GM19395 (cell line): ENCODE data around the gene CD200.
A peak's percentile ranks its signal among the peaks of the same experiment; 100 is the strongest.

ENCODE experiments used
- ATAC-seq: cut with Tn5 transposase; IDR thresholded peaks from one replicate; pipeline ENCODE4 v1.9.1; 2021; ENCODE audit warnings: mild to moderate bottlenecking, moderate library complexity; ENCODE audit not compliant: unreplicated experiment

Gene CD200

DNA sequence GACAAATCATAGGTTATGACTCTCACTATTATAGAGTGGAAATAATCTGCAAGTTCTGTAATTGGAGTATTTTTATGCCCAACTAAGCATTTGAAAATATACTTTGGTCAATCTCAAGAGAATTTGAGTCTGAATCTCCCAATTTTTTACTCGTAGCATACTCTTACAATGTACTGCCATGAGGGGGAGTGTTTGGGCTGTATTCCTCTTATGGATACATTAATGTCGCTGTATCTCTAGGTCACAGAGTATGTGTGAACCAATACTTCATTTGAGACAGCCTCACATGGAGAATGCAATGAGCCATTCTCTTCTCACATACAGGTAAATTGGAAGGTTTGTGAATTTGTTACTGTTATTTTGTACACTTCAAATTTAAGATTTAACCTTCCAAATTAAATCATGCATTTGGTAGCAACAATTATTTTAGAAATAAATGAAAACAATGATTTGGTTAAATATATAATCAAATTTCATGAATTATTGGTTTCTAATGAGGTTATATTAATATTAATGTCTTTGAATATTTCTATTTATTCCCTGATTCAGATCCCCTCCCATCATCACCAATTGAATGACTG is 5.5 kb upstream of the CD200 start:
- peak; percentile 100 for ATAC-seq

GRCh38 chr3:112331851-112332250 is 1.1 kb upstream of the CD200 start:
- no peak for ATAC-seq

DNA sequence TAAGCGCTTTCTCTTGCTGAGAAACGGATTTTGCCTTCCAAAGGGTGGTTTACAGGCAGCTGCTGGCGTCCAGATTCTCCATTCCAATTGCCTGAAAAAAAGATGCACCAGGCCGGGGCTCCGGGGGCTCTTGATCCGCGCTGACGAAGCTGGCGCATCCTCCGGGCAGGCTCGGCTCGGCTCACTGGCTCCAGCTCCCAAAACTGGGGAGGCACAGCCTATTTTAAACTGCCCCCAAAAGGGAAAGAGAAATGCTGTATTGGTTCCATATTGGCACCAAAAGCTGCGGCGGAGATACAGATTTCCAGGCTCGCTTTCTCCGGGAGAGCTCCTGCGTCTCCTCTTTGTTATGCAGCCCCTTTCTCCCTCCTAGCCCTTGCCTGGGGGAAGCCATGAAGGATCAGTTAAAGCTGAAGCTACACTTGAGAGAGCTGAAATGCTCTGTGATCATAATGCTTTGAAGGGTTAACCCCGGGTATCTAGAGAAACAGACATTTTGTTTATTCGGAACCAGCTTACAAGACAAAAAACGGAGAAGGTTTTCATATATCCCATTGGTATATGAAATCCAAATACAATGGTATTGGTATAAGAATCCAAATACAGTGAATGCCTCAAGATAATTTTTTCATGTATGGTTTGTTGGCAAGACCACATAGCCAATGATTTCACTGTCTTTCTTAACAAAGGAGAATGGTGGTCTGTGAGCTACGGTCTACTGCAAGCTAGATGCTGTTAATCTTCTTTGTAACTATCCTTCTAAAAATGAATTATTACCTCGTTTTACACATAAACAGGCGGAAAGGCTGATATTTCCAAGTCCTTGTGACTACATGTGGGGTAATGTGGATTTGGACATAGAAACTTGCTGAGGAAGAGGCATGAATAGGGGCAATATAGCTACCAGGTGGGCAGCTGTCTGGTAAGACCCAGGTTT is 693 bp downstream of the CD200 start:
- peak; percentile 62 for ATAC-seq

GRCh38 chr3:112334691-112335433 is 1.9 kb downstream of the CD200 start:
- no peak for ATAC-seq

GRCh38 chr3:112335434-112335781 is 2.5 kb downstream of the CD200 start:
- ATAC-seq: no peak

- no peak for ATAC-seq
Measured at GRCh38 chr3:112338021-112338726, 5.2 kb downstream of the CD200 start.

GRCh38 chr3:112338727-112339056 is 5.7 kb downstream of the CD200 start:
- no peak for ATAC-seq

- no peak for ATAC-seq
Measured at GRCh38 chr3:112339134-112339533, 6.2 kb downstream of the CD200 start.

GRCh38 chr3:112339609-112340008 is 6.7 kb downstream of the CD200 start:
- no peak for ATAC-seq

DNA sequence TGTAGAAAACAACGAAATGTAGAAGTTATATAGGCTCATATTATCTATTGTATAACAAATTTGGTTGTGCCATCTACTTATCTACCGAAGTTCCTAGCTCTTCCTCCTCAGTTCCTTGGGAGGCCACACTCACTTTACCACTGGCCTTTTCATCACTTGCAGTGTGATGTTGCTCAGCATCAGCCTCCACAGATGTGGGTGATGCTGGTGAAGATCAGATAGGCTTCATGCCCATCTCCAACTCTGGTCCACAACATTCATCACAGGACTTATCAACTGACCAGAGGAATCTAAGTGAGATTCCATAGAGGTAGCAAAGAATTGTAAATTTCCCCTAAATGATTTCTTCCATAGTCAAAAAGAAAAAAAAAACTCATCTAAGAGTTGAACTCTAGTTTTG is 8.4 kb downstream of the CD200 start:
- no peak for ATAC-seq

DNA sequence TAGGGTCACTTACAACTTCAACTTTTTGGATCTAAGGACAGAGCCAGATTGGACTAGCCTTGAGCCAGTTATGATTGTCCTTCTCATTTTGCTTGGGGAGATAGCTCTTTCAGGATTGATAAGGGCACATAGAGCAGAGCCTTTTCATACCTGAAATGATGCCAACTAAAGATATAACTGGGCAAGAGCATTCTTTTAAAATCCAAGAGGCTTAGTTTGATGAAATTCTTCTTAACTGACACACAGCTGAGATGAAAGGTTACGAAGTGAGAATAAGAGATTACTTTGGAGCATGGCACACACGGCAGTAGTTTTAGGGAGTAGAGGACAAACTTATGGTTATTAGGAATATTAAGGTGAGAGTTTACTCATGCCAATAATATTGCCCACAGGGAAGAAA is 12.7 kb downstream of the CD200 start:
- ATAC-seq: no peak

GRCh38 chr3:112346491-112347122 is 13.7 kb downstream of the CD200 start:
- no peak for ATAC-seq

- ATAC-seq: no peak
Measured at GRCh38 chr3:112348943-112349342, 16.0 kb downstream of the CD200 start.

GRCh38 chr3:112349557-112349956 is 16.6 kb downstream of the CD200 start:
- ATAC-seq: no peak

- ATAC-seq: no peak
Measured at GRCh38 chr3:112350018-112350810, 17.3 kb downstream of the CD200 start.

DNA sequence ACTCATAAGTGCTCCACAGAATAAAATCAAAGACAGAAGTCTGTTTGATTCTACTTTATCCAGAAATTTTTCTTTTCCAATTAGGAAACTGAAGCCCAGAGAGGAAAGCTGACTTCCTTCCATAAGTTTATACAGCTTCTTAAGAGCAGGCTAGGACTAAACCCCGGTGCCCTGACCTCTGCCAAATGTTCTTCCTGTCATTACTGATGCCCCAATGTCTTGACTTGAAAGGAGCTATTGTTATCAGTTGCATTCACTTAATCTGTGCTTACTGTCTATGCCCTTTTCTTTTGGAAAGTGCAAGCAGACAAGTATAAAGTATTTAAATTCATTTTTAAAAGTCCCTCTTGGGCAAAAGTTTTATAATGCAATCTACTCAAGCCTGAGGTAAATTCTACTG is 18.1 kb downstream of the CD200 start:
- ATAC-seq: no peak

DNA sequence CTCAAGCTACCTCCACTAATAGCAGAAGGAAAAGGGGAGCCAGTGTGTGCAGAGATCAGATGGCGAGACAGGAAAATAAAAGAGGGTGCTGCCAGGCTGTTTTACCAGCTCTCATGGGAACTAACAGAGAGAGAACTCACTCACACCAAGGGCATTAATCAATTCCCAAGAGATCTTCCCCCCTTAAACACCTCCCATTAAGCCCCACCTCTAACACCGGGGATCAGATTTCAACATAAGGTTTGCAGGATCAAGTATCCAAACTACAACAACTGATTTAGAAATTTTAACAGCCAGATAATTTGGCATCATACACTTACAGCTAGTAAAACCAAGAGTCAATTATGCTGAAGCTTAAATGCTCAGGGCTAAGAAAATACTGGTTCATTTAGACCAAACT is 18.9 kb downstream of the CD200 start:
- no peak for ATAC-seq

GRCh38 chr3:112352720-112353119 is 19.8 kb downstream of the CD200 start:
- no peak for ATAC-seq

DNA sequence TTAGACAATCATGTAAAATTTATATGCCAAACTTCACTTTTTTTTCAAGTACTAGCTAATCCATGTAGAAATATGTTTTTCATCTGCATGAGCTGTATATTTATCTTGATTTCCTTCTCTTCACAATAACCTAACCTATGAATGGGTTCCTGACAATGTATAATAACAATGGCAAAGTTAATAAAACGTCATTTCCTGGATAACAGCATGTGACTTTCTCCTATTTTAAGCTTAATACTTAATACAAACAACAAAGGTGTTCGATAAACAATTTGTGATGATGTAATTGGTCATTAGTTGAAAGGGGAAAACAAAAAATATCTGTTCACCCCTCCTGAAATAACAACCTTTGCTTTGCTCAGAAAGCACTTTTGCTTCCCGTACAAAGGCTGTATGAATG is 20.4 kb downstream of the CD200 start:
- ATAC-seq: no peak

- ATAC-seq: no peak
Measured at GRCh38 chr3:112354642-112355306, 21.8 kb downstream of the CD200 start.
